ENCODE measurements around the gene PDE4D.

Gene PDE4D

GRCh38 chr5:59051951-59052350, 841.6 kb downstream of the PDE4D start:
- no peak for DNase-seq

GRCh38 chr5:59049095-59049494, 844.4 kb downstream of the PDE4D start:
- DNase-seq, result no peak

- no peak for DNase-seq
Measured at GRCh38 chr5:59042201-59043055, 851.1 kb downstream of the PDE4D start.

GRCh38 chr5:59041355-59041754, 852.2 kb downstream of the PDE4D start:
- DNase-seq, result no peak

GRCh38 chr5:59040804-59041201, 852.7 kb downstream of the PDE4D start:
- DNase-seq, result no peak

GRCh38 chr5:59040024-59040803, 853.3 kb downstream of the PDE4D start:
- DNase-seq, result no peak

GRCh38 chr5:59039296-59040023, 854.1 kb downstream of the PDE4D start:
- DNase-seq, result peak; percentile 22

- no peak for DNase-seq
Measured at GRCh38 chr5:59038798-59039295, 854.7 kb downstream of the PDE4D start.

- no peak for DNase-seq
Measured at GRCh38 chr5:59037941-59038797, 855.4 kb downstream of the PDE4D start.

- DNase-seq, result no peak
Measured at GRCh38 chr5:59037453-59037852, 856.1 kb downstream of the PDE4D start.

GRCh38 chr5:59037041-59037440, 856.5 kb downstream of the PDE4D start:
- DNase-seq, result no peak

- no peak for DNase-seq
Measured at GRCh38 chr5:59036274-59036961, 857.1 kb downstream of the PDE4D start.

GRCh38 chr5:59035681-59036080, 857.8 kb downstream of the PDE4D start:
- no peak for DNase-seq

GRCh38 chr5:59034498-59035186, 858.9 kb downstream of the PDE4D start:
- no peak for DNase-seq

GRCh38 chr5:59027145-59027907, 866.2 kb downstream of the PDE4D start:
- DNase-seq, result no peak

- no peak for DNase-seq
Measured at GRCh38 chr5:59025734-59026133, 867.8 kb downstream of the PDE4D start.

GRCh38 chr5:59021837-59022514, 871.5 kb downstream of the PDE4D start:
- peak; percentile 13 for DNase-seq

GRCh38 chr5:59021286-59021673, 872.2 kb downstream of the PDE4D start:
- DNase-seq, result peak; percentile 8

GRCh38 chr5:59020611-59021285, 872.8 kb downstream of the PDE4D start:
- DNase-seq, result no peak

Data from NCI-H1092 (cell line).